Tibial artery (tissue), 4 donors: Measurements from ENCODE around the gene USP10.

Source experiments
- DNase-seq, 2 donors: peaks; one replicate each; pipeline ENCODE4 v3.0.0-alpha.2; 2019
- H3K27ac ChIP-seq, 2 donors: fragments of 200-600 bp; sonication (generic) in 1 of 2; 1 replicate in 1 of 2; 2 replicates in 1 of 2; pipeline ENCODE4 v1.5.1; 2018 to 2019; ENCODE audit warnings: mild to moderate bottlenecking in 1 of 2
- H3K27me3 ChIP-seq, 2 donors: fragments of 200-600 bp; sonication (generic) in 1 of 2; one replicate each; pipeline versions ENCODE4 v1.5.1 to v1.6.0; 2016 to 2019
- H3K36me3 ChIP-seq, 3 donors: fragments of 200-600 bp; sonication (generic) in 2 of 3; one replicate each; pipeline ENCODE4 v1.5.1; 2016 to 2019; ENCODE audit warnings: mild to moderate bottlenecking in 2 of 3
- H3K4me1 ChIP-seq, 4 donors: fragments of 200-600 bp; sonication (generic) in 2 of 4; 1 replicate in 3 of 4; 2 replicates in 1 of 4; pipeline ENCODE4 v1.5.1; 2016 to 2019
- H3K4me3 ChIP-seq, 2 donors: fragments of 200-600 bp; sonication (generic) in 1 of 2; 1 replicate in 1 of 2; 2 replicates in 1 of 2; pipeline ENCODE4 v1.5.1; 2018 to 2019; ENCODE audit warnings: mild to moderate bottlenecking in 2 of 2
- H3K9me3 ChIP-seq, 3 donors: fragments of 200-600 bp; sonication (generic) in 1 of 3; one replicate each; pipeline ENCODE4 v1.5.1; 2016 to 2019
- CTCF ChIP-seq, 2 experiments: fragments of 200-600 bp in 1 of 2; fragments of 450-650 bp in 1 of 2; IDR thresholded peaks; one replicate each; pipeline ENCODE4 v1.5.1; 2017 to 2019; ENCODE audit warnings: antibody characterized with exemption in 2 of 2, mild to moderate bottlenecking in 1 of 2, moderate library complexity in 1 of 2
- intact Hi-C: fragments of 100-400 bp; cut with DNase I; formaldehyde crosslinking; loops from one replicate; pipeline ENCODE4 v1.15.0; 2023; ENCODE audit warnings: low total_unique reads

The USP10 gene

DNA sequence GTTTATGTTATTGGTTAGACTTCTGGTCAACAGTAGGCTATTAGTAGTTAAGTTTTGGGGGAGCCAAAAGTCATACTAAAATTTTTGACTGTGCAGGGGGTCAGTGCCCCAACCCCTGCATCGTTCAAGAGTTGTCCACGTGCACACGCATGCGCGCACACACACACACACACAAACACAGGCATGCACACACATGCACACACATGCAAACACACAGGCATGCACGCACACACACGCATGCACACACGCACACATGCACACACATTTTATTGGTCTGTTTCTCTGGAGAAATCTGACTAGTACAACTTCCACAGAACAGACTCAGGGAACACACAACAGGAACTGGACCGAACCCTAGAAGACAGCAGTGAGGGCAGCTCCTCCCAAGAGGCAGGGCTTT lies 24.4 kb upstream of the USP10 start:
- no peaks in the 10 kb centered on the region for H3K9me3 ChIP-seq
- no peaks in the 10 kb centered on the region for H3K27me3 ChIP-seq
- no peak overlapping the region for H3K27ac ChIP-seq
- intact Hi-C loops, result no loop called here
- TF ChIP-seq CTCF (IDR thresholded peaks at IDR 0.05), result no peak
- DNase-seq, result no peak
- H3K4me1 ChIP-seq, result no peaks in the 10 kb centered on the region
- H3K36me3 ChIP-seq, result no peaks in the 10 kb centered on the region
- H3K4me3 ChIP-seq, result no peak overlapping the region

GRCh38 chr16:84675884-84676283 lies 23.9 kb upstream of the USP10 start:
- Histone ChIP-seq H3K27me3 (no peaks in the 10 kb centered on the region), H3K4me3 (no peak overlapping the region), H3K36me3 (no peaks in the 10 kb centered on the region), H3K4me1 (no peaks in the 10 kb centered on the region), H3K27ac (no peak overlapping the region), H3K9me3 (no peaks in the 10 kb centered on the region)
- intact Hi-C loops, result no loop called here
- TF ChIP-seq CTCF (IDR thresholded peaks at IDR 0.05), result no peak
- no peak for DNase-seq

- peak in 1 of 2 donors; percentile 45 for DNase-seq
- Histone ChIP-seq H3K27ac (no peak overlapping the region), H3K9me3 (no peaks in the 10 kb centered on the region), H3K4me3 (no peak overlapping the region), H3K36me3 (no peaks in the 10 kb centered on the region), H3K4me1 (no peaks in the 10 kb centered on the region), H3K27me3 (no peaks in the 10 kb centered on the region)
- intact Hi-C loops, result no loop called here
- no peak for TF ChIP-seq CTCF (IDR thresholded peaks at IDR 0.05)
Measured at GRCh38 chr16:84677017-84677803, 22.6 kb upstream of the USP10 start.

DNA sequence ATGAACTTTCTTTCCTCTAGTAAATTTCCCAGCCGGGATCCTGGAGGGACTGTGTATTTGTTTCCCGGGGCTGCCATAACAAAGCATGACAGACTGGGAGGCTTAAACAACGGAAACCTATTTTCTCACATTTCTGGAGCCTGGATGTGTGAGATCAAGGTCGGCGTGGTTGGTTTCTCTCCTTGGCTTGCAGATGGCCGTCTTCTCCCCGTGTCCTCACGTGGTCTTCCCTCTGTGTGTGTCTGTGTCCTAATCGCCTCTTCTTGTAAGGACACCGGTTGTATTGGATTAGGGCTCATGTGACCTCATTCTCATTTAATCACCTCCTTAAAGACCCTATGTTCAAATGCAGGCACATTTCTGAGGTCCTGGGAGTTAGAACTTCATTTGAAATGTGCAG lies 22.0 kb upstream of the USP10 start:
- DNase-seq, result no peak
- Histone ChIP-seq H3K4me1 (no peaks in the 10 kb centered on the region), H3K4me3 (no peak overlapping the region), H3K27me3 (no peaks in the 10 kb centered on the region), H3K27ac (no peak overlapping the region), H3K36me3 (no peaks in the 10 kb centered on the region), H3K9me3 (no peaks in the 10 kb centered on the region)
- intact Hi-C loops, result no loop called here
- TF ChIP-seq CTCF (IDR thresholded peaks at IDR 0.05), result no peak

GRCh38 chr16:84678541-84678940 lies 21.3 kb upstream of the USP10 start:
- intact Hi-C loops, result no loop called here
- H3K27me3 ChIP-seq, result no peaks in the 10 kb centered on the region
- TF ChIP-seq CTCF (IDR thresholded peaks at IDR 0.05), result no peak
- H3K4me1 ChIP-seq, result no peaks in the 10 kb centered on the region
- no peak for DNase-seq
- no peak overlapping the region for H3K27ac ChIP-seq
- no peaks in the 10 kb centered on the region for H3K36me3 ChIP-seq
- H3K4me3 ChIP-seq, result no peak overlapping the region
- no peaks in the 10 kb centered on the region for H3K9me3 ChIP-seq
